ENCODE measurements around the gene OTULIN.

GRCh38 chr5:14744296-14745187 is 80.0 kb downstream of the OTULIN start:
- TF ChIP-seq CTCF (conservative IDR thresholded peaks at IDR 0.05; ENCODE audit: low read depth in 2 of 2) (no peak), EZH2phosphoT487 (IDR thresholded peaks at IDR 0.05; ENCODE audit: unreplicated experiment) (no peak), EZH2 (IDR thresholded peaks at IDR 0.05; ENCODE audit: low read depth, unreplicated experiment) (no peak), STAT1 (IDR thresholded peaks at IDR 0.05; ENCODE audit: unreplicated experiment) (no peak), POLR2AphosphoS5 (IDR thresholded peaks at IDR 0.05; ENCODE audit: low read depth) (no peak), REST (IDR thresholded peaks at IDR 0.05; ENCODE audit: unreplicated experiment) (no peak), JUNB (IDR thresholded peaks at IDR 0.05; ENCODE audit: unreplicated experiment) (no peak), CREB1 (CRISPR knock-in tag; IDR thresholded peaks at IDR 0.05; ENCODE audit: low read depth) (no peak), ETS1 (IDR thresholded peaks at IDR 0.05) (no peak)

All from GM23338 (cell line).